ENCODE results near the gene FBXO21. TPM values are rescaled to one million over a fixed set of nuclear protein-coding genes. Genes with fewer than 3 reads are reported as not detected.

FBXO21 gene
- total and polyA plus RNA-seq, 2 of the 13 experiments (the other 11 are each of a cell fraction or from before 2014, with no cell fraction given), result 15.6 to 32.5 TPM

- TF ChIP-seq NFAT5 (CRISPR knock-in tag; IDR thresholded peaks at IDR 0.05) (no peak), SP1 (IDR thresholded peaks at IDR 0.05) (no peak), SP1 (CRISPR knock-in tag; IDR thresholded peaks at IDR 0.05) (no peak)
These were observed 28.1 kb downstream of the FBXO21 start (continued) for GRCh38 chr12:117162167-117162539.

- H3K27ac ChIP-seq (ENCODE audit: extremely low read length, insufficient read depth, low read length), result no peak overlapping the region
- in situ Hi-C loops (cut with HindIII; ENCODE audit: extremely low pct_ligation_motif_present, low pct_unique_long_range_greater_than_20kb), result no loop called here
These were observed 28.7 kb downstream of the FBXO21 start for GRCh38 chr12:117161460-117162166.

More at GRCh38 chr12:117161460-117162166, 28.7 kb downstream of the FBXO21 start:
- ChIA-PET POLR2A (no interaction called here), CTCF (ENCODE audit: low intra/inter-chr PET ratio, low total read pairs) (no interaction called here)
- H2AFZ ChIP-seq (ENCODE audit: low read length), result no peak overlapping the region
- H3K9me3 ChIP-seq (ENCODE audit: low read length), result no peaks in the 10 kb centered on the region
- peaks cover 32 to 91% of the 10 kb centered on the region in 2 experiments for H3K36me3 ChIP-seq (replicated peaks in 1 of 2; ENCODE audit: control insufficient read depth in 1 of 2, insufficient read depth in 2 of 2, low read length in 2 of 2)
- no peaks in the 10 kb centered on the region; a peak in 1 of 5 replicates for H3K27me3 ChIP-seq (ENCODE audit: control insufficient read depth in 1 of 2, insufficient read depth in 2 of 2, low read length in 2 of 2)
- H4K20me1 ChIP-seq (ENCODE audit: insufficient read depth, low read length), result no peaks in the 10 kb centered on the region
- ATAC-seq (no peak), FAIRE-seq (no peak), DNase-seq (ENCODE audit: low spot score) (no peak)
- BruUV-seq (replicated peaks), result no TSS peak
- WGBS (ENCODE audit: low lambda C conversion rate), result 85% methylated on average over 7 of the region's 10 CpGs
- TF ChIP-seq GMEB2 (CRISPR knock-in tag; IDR thresholded peaks at IDR 0.05; ENCODE audit: low read depth) (no peak), ZNF275 (CRISPR knock-in tag; IDR thresholded peaks at IDR 0.05; ENCODE audit: borderline replicate concordance) (no peak), PLSCR1 (CRISPR knock-in tag; IDR thresholded peaks at IDR 0.05; ENCODE audit: borderline replicate concordance) (no peak), ZNF652 (CRISPR knock-in tag; IDR thresholded peaks at IDR 0.05; ENCODE audit: borderline replicate concordance, low read depth) (no peak)
- no peak overlapping the region for H3K4me3 ChIP-seq (replicated peaks in 1 of 3; ENCODE audit: insufficient read depth in 1 of 3, low read depth in 2 of 3, low read length in 3 of 3)
- H3K79me2 ChIP-seq (ENCODE audit: insufficient read depth, low read length), result no peaks in the 10 kb centered on the region
- H3K9ac ChIP-seq (ENCODE audit: insufficient read depth, low read depth, low read length), result no peak overlapping the region
- intact Hi-C loops (cut with micrococcal nuclease; ENCODE audit: unreplicated experiment), result no loop called here
- H3K4me1 ChIP-seq (ENCODE audit: insufficient read depth, low read length), result no peaks in the 10 kb centered on the region
- H3K4me2 ChIP-seq (ENCODE audit: low read depth, low read length), result no peak overlapping the region

All from HepG2 (cell line).